Measurements from ENCODE around the gene NLRC3. TPM values are rescaled to one million over a fixed set of nuclear protein-coding genes. Genes with fewer than 3 reads are reported as not detected.

The NLRC3 gene, protein sequence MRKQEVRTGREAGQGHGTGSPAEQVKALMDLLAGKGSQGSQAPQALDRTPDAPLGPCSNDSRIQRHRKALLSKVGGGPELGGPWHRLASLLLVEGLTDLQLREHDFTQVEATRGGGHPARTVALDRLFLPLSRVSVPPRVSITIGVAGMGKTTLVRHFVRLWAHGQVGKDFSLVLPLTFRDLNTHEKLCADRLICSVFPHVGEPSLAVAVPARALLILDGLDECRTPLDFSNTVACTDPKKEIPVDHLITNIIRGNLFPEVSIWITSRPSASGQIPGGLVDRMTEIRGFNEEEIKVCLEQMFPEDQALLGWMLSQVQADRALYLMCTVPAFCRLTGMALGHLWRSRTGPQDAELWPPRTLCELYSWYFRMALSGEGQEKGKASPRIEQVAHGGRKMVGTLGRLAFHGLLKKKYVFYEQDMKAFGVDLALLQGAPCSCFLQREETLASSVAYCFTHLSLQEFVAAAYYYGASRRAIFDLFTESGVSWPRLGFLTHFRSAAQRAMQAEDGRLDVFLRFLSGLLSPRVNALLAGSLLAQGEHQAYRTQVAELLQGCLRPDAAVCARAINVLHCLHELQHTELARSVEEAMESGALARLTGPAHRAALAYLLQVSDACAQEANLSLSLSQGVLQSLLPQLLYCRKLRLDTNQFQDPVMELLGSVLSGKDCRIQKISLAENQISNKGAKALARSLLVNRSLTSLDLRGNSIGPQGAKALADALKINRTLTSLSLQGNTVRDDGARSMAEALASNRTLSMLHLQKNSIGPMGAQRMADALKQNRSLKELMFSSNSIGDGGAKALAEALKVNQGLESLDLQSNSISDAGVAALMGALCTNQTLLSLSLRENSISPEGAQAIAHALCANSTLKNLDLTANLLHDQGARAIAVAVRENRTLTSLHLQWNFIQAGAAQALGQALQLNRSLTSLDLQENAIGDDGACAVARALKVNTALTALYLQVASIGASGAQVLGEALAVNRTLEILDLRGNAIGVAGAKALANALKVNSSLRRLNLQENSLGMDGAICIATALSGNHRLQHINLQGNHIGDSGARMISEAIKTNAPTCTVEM
- total RNA-seq, result 5.3 TPM
- 0.52 TPM for polyA plus RNA-seq (ENCODE audit: insufficient read depth, low read depth, low replicate concordance)
- long read RNA-seq, donor 1, result 0 reads
- long read RNA-seq, donor 2, result 0 reads
- long read RNA-seq, donor 3, result 0 reads
- long read RNA-seq, donor 4, result 0 reads
- long read RNA-seq, donor 5, result 0 reads
- long read RNA-seq, donor 6, result 0 reads
- long read RNA-seq, donor 7, partial matches to known transcripts, result 0 of 4 reads
- long read RNA-seq, donor 7, other reads (novel, unspliced or antisense), result 4 of 4 reads
- long read RNA-seq, donor 8, result 0 reads
- long read RNA-seq, donor 9, result 0 reads
- long read RNA-seq, donor 10, result 0 reads

DNA sequence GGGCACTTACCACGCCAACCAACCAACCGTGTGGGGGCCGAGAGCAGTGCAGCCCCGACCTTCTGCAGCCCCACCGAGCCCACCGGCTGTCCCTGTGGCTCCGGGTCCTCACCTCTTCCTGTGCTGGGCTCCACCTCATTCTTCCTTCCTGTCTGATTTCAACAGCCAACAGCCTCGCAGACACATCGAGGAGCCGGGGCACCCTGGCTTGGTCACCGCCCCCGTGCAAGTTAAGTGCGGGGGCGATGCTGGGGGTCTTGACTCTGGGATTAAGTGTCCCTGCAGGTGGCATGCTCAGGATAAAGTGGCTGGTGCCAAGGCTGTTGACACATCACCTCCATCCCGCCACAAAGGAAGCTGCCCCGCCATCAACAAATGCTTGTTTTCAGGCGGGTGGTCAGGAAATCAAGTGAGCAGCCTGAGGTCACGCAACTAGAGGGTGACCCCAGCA lies at the start of gene NLRC3:
NLRC3 (minus strand) TSS at position 102 of the 451 bp plus-strand sequence. CDS start 12,367 bp downstream, outside the sequence.
- no peaks in the 10 kb centered on the region for H3K36me3 ChIP-seq (ENCODE audit: control insufficient read depth in 2 of 3, insufficient read depth in 3 of 3, low read length in 3 of 3)
- no peak within 1 kb of the TSS for H3K9ac ChIP-seq (ENCODE audit: low read length in 3 of 3)
- H3K4me1 ChIP-seq (ENCODE audit: control insufficient read depth in 2 of 3, insufficient read depth in 2 of 3, low read depth in 1 of 3, low read length in 3 of 3), result no peaks in the 10 kb centered on the region
- DNase-seq (peak in 2 of 5 donors; percentile 7 to 46), FAIRE-seq (no peak)
- intact Hi-C loops (cut with DNase I), result no loop called here
- no peak within 1 kb of the TSS for H3K4me3 ChIP-seq (ENCODE audit: low read length in 3 of 3)
- TF ChIP-seq, protein P1, sequence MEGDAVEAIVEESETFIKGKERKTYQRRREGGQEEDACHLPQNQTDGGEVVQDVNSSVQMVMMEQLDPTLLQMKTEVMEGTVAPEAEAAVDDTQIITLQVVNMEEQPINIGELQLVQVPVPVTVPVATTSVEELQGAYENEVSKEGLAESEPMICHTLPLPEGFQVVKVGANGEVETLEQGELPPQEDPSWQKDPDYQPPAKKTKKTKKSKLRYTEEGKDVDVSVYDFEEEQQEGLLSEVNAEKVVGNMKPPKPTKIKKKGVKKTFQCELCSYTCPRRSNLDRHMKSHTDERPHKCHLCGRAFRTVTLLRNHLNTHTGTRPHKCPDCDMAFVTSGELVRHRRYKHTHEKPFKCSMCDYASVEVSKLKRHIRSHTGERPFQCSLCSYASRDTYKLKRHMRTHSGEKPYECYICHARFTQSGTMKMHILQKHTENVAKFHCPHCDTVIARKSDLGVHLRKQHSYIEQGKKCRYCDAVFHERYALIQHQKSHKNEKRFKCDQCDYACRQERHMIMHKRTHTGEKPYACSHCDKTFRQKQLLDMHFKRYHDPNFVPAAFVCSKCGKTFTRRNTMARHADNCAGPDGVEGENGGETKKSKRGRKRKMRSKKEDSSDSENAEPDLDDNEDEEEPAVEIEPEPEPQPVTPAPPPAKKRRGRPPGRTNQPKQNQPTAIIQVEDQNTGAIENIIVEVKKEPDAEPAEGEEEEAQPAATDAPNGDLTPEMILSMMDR (IDR thresholded peaks at IDR 0.05; ENCODE audit: borderline replicate concordance, extremely low read depth, insufficient read depth), result no peak
- H3K27ac ChIP-seq (ENCODE audit: low read depth in 2 of 2, low read length in 2 of 2), result peak within 1 kb of the TSS in 1 of 2 donors; percentile 17
- no peaks in the 10 kb centered on the region for H3K27me3 ChIP-seq (ENCODE audit: control insufficient read depth, insufficient read depth, low read length)
- H3K9me3 ChIP-seq (ENCODE audit: control insufficient read depth in 2 of 3, insufficient read depth in 1 of 3, low read length in 3 of 3), result no peaks in the 10 kb centered on the region

DNA sequence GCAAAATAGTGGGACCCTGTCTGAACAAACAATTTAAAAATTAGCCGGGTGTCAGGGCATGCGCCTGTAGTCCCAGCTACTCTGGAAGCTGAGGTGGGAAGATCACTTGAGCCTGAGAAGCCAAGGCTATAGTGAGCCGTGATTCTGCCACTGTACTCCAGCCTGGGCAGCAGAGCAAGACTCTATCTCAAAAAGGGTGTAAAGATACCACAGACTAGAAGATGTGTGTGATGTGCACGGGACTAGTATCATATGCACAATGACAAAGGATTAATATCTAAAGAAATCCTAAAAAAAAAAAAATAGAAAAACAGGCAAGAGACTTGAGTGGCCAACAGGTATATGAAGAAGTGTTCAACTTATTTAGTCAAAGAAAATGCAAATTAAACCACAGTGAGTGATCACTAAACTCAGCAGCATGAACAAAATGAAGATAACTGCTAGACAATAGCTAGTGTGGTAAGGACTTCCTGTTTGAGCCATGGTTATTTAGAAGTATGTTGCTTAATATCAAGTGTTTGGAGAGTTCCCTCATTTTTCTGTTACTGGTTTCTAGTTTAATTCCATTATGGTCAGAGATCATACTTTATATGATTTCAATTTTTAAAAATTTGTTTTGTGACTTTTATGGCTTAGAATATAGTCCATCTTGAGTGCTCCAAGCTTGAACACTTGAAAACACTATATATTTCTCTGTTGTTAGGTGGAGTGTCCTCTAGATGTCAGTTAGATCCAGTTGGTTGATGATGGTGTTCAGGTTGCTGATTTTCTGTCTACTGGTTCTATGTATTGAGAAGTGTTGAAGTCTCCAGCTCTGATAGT lies 48.9 kb upstream of the NLRC3 start:
- TF ChIP-seq, protein P1 (IDR thresholded peaks at IDR 0.05; ENCODE audit: borderline replicate concordance, extremely low read depth, insufficient read depth), result no peak
- H3K27ac ChIP-seq (ENCODE audit: low read depth in 2 of 2, low read length in 2 of 2), result no peak overlapping the region
- FAIRE-seq, result no peak

DNA sequence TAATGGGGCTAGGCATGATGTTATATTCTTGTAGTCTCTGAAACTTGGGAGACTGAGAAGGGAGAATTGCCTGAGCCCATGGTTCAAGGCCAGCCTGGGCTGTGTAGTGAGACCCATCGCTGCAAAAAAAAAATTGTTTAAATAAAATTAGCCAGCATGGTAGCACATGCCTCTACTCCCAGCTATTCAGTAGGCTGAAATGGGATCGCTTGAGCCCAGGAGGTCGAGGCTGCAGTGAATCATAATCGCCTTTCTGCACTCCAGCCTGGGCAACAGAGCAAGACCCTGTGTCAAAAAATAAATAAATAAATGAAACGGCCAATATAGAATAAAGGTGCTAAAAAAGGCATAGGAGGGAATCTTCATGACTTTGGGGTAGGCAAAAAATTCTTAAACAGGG lies 48.1 kb upstream of the NLRC3 start:
- FAIRE-seq (no peak), DNase-seq (no peak)
- H3K27ac ChIP-seq (ENCODE audit: low read depth in 2 of 2, low read length in 2 of 2), result no peak overlapping the region
- no peak overlapping the region for H3K4me3 ChIP-seq (ENCODE audit: low read length in 3 of 3)
- TF ChIP-seq, protein P1 (IDR thresholded peaks at IDR 0.05; ENCODE audit: borderline replicate concordance, extremely low read depth, insufficient read depth), result no peak
- no peak overlapping the region for H3K9ac ChIP-seq (ENCODE audit: low read length in 3 of 3)
- intact Hi-C loops (cut with DNase I), result no loop called here
- H3K27me3 ChIP-seq (ENCODE audit: control insufficient read depth, insufficient read depth, low read length), result no peaks in the 10 kb centered on the region
- H3K4me1 ChIP-seq (ENCODE audit: control insufficient read depth in 2 of 3, insufficient read depth in 2 of 3, low read depth in 1 of 3, low read length in 3 of 3), result no peaks in the 10 kb centered on the region
- H3K9me3 ChIP-seq (ENCODE audit: control insufficient read depth in 2 of 3, insufficient read depth in 1 of 3, low read length in 3 of 3), result no peaks in the 10 kb centered on the region
- no peaks in the 10 kb centered on the region for H3K36me3 ChIP-seq (ENCODE audit: control insufficient read depth in 2 of 3, insufficient read depth in 3 of 3, low read length in 3 of 3)

More for the DNA sequence above, 48.9 kb upstream of the NLRC3 start:
- no peaks in the 10 kb centered on the region for H3K36me3 ChIP-seq (ENCODE audit: control insufficient read depth in 2 of 3, insufficient read depth in 3 of 3, low read length in 3 of 3)
- intact Hi-C loops (cut with DNase I), result no loop called here
- no peak for DNase-seq
- no peaks in the 10 kb centered on the region for H3K9me3 ChIP-seq (ENCODE audit: control insufficient read depth in 2 of 3, insufficient read depth in 1 of 3, low read length in 3 of 3)
- H3K9ac ChIP-seq (ENCODE audit: low read length in 3 of 3), result no peak overlapping the region
- H3K27me3 ChIP-seq (ENCODE audit: control insufficient read depth, insufficient read depth, low read length), result no peaks in the 10 kb centered on the region
- no peaks in the 10 kb centered on the region for H3K4me1 ChIP-seq (ENCODE audit: control insufficient read depth in 2 of 3, insufficient read depth in 2 of 3, low read depth in 1 of 3, low read length in 3 of 3)
- no peak overlapping the region for H3K4me3 ChIP-seq (ENCODE audit: low read length in 3 of 3)
